HG03135 (cell line): ENCODE results near the gene TBX4.
"Not testable (repeated sequence)": the region's sequence is repeated elsewhere in the genome, so short reads cannot be mapped to it uniquely, and the experiment has no call there.

Source experiments
- ATAC-seq: cut with Tn5 transposase; IDR thresholded peaks from one replicate; pipeline ENCODE4 v1.9.1; 2021; ENCODE audit warnings: mild to moderate bottlenecking, moderate library complexity; ENCODE audit not compliant: unreplicated experiment

The TBX4 gene

DNA sequence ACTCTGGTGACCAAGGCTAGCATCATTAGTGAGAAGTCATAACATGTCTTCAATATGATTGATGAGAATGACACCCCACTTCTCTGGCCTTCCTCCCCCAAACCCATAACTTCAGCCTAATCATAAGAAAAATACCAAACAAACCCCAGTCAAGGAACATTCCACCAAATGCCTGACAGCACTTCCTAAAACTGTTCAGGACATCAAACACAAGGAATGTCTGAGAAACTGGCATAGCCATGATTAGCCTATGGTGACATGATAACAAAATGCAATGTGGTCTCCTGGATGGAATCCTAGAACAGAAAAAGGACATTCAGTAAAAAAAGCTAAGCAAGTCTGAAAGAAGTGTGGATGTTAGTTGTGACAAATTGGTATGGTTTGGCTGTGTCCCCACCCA lies 24.7 kb upstream of the TBX4 start:
- ATAC-seq, result no peak

DNA sequence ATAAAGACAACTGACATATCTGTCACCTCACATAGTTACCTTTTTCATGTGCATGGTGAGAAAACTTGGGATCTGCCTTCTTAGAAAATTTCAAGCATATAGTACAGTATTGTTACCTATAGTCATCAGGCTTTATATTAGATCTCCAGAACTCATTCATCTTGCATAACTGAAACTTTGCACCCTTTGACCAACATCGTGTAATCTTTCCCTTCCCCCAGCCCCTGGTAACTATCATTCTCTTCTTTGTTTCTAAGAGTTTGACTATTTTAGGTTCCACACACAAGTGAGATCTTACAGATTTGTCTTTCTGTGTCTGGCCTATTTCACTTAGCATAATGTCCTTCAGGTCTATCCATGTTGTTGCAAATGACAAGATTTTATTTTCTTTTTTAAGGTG lies 22.9 kb upstream of the TBX4 start:
- ATAC-seq, result no peak

DNA sequence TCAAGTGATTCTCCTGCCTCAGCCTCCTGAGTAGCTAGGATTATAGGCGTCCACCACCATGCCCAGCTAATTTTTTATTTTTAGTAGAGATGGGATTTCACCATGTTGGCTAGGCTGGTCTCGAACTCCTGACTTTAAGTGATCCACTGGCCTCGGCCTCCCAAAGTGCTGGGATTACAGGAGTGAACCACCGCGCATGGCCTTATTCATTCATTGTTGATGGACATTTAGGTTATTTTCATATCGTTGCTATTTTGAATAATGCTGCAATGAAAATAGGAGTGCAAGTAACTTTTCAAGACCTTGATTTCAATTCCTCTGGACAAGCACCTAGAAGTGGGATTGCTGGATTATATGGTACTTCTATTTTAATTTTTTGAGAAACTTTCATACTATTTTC lies 22.4 kb upstream of the TBX4 start:
- not testable (repeated sequence) for ATAC-seq

DNA sequence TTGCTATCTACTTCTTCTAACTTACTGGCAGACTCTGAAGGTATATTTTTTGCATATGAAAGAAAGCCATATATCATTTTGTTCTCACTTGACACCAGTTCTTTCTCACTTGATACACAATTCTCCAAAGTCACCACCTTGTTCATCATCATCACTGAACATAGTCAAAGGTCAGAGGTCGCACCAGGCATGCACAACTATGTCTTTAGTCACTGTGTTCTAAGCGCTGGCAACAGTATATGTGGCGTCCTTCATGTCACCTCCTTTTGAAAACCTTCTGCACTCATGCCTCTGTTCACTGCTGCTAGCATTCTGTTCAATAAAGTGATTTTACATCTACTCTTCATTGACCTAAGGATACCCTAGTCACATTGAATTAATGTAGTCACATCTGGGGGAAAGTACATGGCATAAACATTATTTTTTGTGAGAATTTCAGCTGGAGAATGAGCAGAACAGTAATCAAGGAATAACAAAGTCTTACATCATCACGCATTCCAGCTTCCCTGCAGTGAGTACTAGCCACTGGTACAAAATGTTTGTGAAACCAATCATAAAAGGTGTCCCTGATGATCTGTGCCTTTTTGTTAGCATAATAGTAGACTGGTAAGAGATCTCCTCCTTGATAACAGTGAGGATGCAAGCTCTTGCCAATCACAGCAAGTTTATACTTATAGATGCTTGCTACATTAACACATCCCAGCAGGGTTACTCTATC lies 20.5 kb upstream of the TBX4 start:
- ATAC-seq, result no peak

DNA sequence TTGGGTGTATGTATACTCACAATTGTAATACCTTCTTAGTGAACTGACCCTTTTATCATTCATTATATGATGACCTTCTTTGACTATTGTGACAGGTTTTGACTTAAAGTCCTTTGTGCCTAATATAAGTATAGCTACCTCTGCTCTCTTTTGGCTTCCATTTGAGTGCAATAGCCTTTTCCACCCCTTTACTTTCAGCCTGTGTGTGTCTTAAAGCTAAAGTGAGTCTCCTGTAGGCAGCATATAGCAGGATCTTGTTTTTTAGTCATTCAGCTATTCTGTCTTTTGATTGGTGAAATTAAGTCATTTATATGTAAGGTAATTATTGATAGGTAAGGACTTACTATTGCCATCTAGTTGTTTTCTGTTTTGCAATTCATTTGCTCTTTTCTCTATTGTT lies 15.9 kb upstream of the TBX4 start:
- ATAC-seq, result no peak

DNA sequence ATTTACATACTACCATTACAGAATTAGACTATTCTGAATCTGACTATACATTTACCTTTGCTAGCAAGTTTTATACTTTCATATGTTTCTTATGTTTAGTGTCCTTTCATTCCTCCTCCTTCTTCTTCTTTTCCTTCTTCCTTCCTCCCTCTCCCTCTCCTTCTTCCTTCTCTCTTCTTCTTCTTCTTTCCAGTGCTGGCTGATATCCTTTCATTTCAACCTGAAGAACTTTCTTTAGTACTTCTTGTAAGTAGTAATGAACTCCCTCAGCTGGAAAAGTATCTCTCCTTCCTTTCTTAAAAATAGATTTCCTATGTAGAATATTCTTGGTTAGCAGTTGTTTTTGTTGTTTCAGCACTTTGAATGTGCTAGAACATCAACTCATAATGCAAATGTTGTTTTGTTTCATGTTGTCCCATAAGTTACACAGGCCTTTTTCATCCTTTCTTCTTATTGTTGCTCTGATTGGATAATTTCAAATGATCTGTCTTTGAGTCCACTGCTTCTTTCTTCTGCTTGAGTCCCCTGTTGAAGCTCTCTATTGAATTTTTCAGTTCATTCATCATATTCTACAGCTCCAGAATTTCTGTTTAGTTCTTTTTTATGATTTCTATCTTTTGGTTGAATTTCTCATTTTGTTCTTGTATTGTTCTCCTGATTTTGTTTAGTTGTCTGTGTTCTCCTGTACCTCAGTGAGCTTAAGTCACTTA lies 15.1 kb upstream of the TBX4 start:
- no peak for ATAC-seq

DNA sequence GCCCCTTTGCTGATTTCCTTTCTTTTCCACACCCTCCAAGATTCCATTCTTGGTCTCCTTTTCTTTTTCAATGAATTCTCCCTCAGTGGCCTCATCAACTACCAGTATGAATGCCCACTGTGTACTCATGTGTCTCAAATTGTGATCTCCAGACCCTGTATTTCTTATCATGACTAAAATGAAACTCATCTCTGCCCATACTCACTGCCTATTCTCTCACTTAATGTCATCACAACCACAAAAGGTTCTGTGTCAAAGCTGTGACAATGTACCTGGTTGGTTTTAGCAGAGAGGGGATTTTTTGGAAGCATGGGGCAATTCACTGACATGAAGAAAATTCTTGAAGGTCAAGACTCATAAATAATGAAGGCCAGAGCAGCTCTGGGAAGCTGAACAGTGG lies 11.5 kb upstream of the TBX4 start:
- no peak for ATAC-seq

DNA sequence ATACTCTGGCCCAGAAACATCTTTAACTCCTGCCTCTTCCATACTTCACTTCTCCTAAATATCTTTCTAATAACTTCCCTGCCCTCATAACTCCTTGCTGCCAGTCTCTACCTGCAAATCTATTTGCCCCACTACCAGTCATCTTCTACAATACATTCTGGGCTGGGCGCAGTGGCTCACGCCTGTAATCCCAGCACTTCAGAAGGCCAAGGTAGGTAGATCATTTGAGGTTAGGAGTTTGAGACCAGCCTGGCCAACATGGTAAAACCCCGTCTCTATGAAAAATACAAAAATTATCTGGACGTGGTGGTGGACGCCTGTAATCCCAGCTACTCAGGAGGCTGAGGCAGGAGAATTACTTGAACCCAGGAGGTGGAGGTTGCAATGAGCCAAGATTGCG lies 10.7 kb upstream of the TBX4 start:
- not testable (repeated sequence) for ATAC-seq

DNA sequence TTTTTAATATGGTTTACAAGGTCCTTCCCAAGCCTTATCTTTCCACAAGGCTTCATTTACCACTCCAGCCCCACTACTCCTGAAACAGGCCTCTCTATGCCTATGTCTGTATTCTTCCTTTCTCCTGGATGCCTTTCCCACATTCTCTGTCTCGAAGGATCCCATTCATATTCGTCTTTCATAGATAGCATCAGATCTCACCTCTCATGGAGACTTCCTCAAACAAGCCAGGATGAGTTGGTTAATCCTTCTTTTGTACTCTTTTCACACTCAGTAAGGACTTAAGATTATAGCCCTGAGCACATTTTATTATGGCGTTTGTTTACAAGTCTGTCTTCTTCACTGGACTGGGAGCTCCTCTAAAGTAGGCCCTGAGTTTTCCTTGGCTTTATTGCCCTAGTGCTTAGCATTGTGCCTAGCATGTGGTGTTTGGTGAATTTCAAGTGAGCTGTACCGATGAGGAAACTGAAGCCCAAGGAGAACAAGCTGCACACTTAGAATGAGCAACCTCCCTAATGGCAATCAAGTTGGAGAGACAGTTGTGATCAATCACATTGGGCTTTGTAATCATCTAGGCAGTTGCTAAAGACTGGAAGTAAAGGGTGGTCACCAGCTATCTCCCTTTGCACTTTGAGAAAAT lies 10.0 kb upstream of the TBX4 start:
- ATAC-seq, result no peak

DNA sequence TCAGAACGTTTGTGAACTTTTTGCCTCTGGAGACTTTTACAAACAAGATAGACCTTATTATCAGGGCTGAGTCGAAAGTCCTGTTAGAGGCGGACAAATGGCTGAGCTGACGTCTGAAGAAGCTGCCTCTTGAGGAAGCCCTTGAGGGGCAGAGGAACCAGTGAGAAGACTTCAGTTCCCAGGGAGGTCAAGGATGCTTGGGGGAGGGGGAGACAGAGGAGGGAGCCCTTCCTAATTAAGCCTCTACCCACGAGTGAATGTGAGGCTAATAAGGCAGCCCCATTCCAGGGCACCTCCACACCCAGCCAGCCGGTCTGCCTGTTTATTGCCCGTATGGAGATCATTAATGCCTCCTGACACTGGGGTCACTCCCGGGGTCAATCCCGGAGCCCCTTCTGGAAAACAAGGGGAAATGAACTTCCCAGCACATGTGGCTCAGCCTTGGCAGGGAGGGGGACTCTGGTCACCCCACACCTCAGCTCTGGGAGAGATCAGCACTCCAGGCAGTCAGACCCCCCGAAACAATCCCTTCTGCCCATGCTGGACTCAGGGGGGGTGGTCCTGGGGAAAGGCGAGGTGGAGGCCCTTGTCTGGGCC lies 9.2 kb upstream of the TBX4 start:
- ATAC-seq, result no peak

DNA sequence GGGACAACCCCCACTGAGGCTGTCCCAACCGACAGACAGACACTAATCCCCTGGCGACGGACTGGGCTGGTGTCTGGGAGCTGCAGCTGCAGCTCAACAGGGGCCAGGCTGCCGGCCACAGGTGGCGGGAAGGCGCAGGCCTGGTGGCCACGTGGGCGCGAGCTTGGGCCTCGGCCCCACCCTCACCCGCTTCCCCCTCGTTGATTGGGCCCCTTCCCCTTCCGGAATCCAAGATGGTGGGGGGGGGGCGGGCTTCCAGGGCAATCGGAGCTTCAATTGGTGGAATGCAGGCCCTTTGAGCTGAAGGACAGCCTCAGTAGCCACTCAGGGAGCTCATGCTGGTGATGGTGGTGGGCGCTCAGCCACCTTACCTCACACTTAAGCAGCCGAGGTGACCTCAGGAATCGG lies 8.7 kb upstream of the TBX4 start:
- ATAC-seq, result no peak

DNA sequence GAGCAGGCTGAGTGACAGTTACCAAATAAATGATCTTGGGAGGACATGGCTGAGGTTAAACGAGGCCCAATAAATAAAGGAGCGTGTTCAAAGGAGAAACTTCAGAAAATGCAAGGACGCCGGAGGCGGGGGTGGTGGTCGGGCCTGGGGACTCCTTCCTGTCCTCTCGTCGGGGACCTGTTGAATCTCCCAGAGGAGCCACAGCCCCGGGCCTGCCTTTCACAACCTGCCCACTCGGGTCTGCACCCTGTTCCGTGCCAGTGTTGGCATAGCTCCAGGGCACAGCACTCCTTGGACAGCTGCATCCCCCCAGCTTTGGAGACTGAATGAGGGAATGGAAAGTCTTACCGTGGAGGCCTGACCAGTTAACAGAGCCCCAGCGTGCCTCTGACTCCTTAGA lies 8.1 kb upstream of the TBX4 start:
- ATAC-seq, result no peak

DNA sequence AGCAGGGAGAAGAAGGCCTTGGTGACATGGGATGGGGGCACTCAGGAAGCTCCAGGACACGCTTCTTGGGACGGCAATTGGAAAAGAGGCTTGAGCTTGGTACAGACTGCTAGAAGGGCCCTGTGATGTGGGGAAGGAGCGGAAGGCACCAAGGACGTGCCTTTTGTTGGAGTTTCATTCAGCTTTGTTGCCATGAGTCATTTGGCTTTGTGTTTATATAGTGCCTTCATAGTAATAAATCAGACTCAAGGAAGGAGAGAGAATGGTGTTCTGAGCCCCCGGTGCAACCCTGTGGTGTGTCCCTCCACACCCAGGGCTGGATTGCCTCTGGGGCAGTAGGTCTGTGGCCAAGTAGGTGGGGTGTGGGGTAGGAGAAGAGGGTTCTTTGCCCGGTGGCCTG lies 7.4 kb upstream of the TBX4 start:
- ATAC-seq, result no peak

DNA sequence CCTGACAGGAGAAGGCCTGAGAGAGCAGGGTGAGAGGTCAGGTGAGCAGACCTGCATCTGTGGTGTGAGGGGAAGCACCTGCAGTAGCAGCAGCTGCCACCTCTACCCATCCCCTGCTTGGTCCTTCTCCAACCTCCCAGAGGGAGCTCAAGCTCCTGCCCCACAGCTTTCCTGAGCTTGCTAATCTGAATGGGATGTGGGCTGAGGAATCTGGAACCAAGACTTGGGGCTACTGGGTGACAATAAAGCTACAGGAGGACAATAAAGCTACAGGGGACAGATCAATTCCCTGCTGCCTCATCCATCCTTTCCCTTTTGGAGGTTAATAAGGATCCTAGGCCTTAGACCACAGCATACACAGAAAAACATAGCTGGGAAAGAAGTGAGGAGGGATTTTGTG lies 4.9 kb upstream of the TBX4 start:
- no peak for ATAC-seq

DNA sequence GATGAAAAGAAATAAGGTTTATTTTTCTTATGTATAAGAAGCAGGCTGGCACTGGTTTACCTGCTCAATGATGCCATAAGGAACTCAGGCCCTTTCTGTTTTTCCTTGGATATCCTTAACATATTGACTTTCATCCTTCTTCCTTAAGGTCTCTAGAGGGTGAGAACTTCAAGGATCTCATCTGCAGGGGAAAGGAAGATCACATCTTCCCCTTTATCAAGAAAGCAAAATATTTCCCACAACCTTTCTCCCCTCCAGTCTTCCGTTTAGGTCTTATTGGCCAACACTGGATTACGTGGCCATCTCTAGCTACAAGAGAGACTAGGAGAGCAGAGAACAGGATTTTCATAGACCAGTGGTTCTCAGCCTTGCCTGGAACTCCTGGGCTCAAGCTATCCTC lies 4.2 kb upstream of the TBX4 start:
- no peak for ATAC-seq

DNA sequence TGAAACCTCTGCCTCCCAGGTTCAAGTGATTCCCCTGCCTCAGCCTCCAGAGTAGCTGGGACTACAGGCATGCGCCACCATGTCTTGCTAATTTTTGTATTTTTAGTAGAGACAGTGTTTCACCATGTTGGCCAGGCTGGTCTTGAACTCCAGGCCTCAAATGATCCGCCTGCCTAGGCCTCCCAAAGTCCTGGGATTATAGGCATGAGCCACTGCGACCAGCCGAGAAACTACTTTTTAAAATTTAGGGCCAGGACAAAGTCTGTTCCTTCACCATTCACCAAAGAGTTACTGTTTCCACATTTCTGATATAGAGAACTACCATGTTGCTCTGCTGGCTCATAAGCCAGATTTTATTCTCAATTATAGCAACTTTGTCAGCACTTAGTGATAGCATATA lies 3.1 kb upstream of the TBX4 start:
- ATAC-seq, result not testable (repeated sequence)

DNA sequence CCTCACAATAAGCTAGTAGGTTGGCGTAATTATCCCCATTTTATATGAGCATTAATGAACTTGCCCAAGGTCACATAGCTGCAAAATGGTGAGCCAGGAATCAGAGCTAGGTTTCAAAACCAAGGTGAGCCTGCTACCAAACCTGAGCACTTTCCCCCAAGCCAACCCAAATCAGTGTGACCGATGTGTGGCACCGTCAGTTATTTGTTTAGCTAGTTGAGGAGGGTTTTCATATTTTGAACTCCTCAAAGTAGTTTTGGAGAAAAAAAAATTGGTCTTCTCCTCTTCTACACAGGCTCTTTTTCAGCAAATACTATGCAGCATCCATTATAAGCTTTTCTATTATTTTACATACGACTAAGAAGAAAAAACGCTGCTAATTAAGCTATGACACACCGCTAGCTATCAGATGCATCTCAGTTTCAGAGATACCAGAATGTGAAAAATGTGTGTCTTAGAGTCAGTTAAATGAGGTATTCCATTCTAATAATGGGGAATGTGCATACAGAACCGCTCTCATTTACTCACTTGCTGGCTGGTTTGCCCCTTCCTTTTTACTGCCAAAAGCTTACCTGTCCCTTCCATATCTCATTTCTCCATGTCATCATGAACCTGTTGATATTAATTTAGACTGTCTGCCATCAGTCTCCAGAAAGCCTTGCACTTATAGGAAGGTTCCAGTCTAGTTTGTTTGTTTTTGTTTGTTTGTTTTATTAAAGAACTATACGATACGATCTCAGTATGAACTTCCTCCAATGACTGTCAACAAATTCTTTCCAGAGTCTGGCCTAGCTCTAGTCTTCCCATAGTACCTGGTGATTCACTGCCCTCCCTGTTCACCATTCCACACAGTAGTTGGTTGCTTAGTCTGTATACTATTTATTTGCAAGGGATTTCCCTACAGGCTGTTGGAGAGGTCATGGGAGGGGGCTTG lies 2.2 kb upstream of the TBX4 start:
- no peak for ATAC-seq

DNA sequence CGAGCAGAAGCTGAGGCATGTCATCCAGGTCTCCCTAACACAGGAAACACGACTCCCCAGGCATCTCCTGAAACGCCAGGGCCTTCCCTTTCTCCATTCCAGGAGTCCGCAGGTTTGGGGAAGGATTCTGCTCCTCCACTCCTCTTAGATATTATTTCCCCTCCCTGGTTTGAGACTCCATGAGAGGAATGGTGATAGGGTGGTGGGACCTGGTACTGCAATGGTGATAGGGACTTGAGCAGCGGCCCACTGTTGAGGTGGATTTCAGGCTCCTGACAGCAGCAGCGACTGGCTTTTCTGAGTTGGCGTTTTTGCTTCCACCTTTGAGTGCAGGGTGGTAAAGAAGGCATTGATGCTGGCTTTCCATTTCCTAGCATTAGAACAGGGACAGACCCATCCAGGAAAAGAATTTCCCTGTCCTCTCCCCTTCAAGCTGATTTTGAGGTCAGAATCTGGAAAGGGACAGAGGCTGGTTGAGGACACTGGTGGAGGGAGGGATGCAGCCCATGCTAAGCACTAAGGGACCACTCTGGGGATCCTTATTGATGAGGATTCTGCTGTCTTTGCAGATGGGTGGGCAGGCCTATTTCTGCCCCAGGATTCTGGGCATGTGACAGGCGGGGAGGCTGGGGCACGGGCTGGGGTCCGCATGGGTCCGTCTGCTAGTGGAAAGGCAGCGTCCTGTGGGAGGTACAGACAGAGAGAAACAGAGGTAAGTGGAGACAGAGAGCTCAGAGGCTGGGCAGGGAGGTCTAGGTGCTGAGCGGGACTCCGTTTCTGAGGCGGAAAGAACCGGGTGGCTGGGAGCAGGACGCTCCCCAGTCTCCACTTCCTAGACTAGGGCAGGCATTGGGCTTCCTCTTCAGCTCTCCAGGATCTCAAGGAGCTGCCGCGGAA lies 1.3 kb upstream of the TBX4 start:
- ATAC-seq, result no peak

DNA sequence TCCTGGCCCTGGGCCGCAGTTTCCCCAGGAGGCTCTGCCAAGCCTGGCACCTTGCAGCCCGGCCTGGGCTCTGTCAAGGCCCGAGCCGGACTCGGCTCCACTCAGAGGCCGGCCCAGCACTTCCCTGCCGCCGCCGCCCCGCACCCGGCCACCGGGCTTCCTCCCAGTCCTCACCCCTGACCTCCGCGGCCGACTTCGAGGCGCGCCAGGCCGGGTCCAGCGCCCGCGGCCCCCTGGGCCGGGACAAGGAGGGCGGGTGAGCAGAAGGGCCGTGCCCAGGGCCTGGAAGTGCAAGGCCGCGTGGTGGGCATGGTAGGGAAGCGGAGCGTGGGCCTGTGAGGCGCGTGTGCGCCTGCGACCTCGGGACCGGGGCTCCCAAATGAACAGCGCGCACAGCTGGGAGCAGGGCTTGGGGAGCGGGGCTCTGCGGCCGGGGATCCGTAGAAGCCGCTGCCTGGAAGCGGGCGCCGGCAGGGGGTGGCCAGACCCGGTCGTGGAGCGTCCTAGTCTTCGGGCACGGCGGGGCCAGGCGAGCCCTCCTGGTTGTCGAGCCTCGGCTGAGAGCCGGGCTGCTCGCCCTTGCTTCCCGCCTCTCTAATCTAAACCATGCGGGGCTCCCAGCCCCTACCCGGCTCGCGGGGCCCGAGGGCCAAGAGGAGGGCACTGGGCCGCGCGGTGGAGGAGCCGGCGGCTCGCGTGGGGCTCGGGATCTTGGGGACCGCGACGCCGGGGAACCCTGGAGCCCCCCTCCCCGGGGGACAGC lies 503 bp upstream of the TBX4 start:
- no peak for ATAC-seq
